ENCODE measurements around the gene FAM20B. TPM values are rescaled to one million over a fixed set of nuclear protein-coding genes. Genes with fewer than 3 reads are reported as not detected.

Gene FAM20B
- total RNA-seq, 1 experiment from 2014 or later: 66.6 TPM

DNA sequence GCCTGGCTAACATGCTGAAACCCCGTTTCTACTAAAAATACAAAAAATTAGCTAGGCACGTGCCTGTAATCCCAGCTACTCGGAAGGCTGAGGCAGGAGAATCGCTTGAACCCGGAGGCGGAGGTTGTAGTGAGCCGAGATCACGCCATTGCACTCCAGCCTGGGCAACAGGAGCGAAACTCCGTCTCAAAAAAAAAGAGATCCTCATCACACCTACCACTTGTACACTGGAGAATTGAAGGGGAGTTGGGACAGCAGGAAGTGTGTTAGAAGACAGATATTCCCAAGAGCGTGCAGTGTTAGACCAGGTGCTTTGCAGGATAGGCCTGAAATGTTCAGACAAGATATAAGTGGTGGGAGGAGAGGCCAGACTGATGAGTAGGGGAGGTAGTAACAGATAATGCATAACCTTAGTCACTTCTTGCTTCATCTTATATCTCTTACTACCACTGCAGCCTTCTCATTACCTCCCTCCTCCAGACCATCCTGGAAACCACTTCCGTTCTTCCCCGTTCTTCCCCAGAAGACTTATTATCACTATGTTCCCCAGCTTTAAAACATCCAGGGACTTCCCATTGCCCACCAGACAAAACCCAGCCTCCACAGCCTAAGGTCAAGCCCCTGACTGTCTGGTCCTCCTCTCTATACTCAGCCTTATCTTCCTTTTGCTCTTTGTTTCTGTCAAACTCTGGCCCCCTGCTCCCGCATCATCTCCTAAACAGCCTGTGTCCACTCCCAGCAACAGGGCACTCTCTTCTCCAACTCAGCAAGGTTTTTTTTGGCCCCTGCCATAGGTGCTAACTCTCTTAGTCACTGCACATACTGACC, 21.3 kb downstream of the FAM20B start:
- H3K27ac Mint-ChIP-seq (ENCODE audit: unreplicated experiment): no peak overlapping the region
- TF ChIP-seq, protein P1, sequence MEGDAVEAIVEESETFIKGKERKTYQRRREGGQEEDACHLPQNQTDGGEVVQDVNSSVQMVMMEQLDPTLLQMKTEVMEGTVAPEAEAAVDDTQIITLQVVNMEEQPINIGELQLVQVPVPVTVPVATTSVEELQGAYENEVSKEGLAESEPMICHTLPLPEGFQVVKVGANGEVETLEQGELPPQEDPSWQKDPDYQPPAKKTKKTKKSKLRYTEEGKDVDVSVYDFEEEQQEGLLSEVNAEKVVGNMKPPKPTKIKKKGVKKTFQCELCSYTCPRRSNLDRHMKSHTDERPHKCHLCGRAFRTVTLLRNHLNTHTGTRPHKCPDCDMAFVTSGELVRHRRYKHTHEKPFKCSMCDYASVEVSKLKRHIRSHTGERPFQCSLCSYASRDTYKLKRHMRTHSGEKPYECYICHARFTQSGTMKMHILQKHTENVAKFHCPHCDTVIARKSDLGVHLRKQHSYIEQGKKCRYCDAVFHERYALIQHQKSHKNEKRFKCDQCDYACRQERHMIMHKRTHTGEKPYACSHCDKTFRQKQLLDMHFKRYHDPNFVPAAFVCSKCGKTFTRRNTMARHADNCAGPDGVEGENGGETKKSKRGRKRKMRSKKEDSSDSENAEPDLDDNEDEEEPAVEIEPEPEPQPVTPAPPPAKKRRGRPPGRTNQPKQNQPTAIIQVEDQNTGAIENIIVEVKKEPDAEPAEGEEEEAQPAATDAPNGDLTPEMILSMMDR (IDR thresholded peaks at IDR 0.05; ENCODE audit: unreplicated experiment): no peak
- CTCF ChIA-PET: no interaction called here
- intact Hi-C loops (cut with micrococcal nuclease; ENCODE audit: unreplicated experiment): no loop called here
- no peak overlapping the region for H3K4me3 Mint-ChIP-seq (ENCODE audit: low read depth, unreplicated experiment)
- no peaks in the 10 kb centered on the region for H3K27me3 Mint-ChIP-seq (ENCODE audit: unreplicated experiment)
- H3K36me3 Mint-ChIP-seq (ENCODE audit: insufficient read depth, unreplicated experiment): no peaks in the 10 kb centered on the region
- peaks cover 9% of the 10 kb centered on the region for H3K4me1 Mint-ChIP-seq (ENCODE audit: low read depth, unreplicated experiment)
- no TSS peak for BruUV-seq (replicated peaks)
- H3K9me3 Mint-ChIP-seq (ENCODE audit: low read depth, unreplicated experiment): no peaks in the 10 kb centered on the region
- no peak for DNase-seq

DNA sequence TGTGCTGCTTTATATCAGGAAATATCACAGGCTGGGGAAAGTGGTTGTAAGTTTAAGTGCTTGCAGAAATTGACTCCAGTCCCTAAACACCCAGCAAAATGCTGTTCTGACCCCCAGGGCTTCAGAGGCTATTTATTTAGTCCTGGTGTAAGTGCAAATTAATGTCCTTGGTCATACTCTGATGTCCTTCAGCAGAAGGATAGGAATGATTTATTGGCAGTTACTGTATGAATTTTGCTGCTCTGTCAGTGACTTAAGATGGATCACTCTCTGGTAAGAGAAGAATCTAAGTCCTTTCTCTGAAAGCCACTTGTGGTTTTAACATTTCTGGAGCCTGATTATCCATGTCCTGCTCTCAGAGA, 21.9 kb downstream of the FAM20B start:
- DNase-seq: no peak
- no peak overlapping the region for H3K4me3 Mint-ChIP-seq (ENCODE audit: low read depth, unreplicated experiment)
- no peak overlapping the region for H3K27ac Mint-ChIP-seq (ENCODE audit: unreplicated experiment)
- peaks cover 9% of the 10 kb centered on the region for H3K4me1 Mint-ChIP-seq (ENCODE audit: low read depth, unreplicated experiment)
- TF ChIP-seq, protein P1 (IDR thresholded peaks at IDR 0.05; ENCODE audit: unreplicated experiment): no peak
- CTCF ChIA-PET: no interaction called here
- H3K9me3 Mint-ChIP-seq (ENCODE audit: low read depth, unreplicated experiment): no peaks in the 10 kb centered on the region
- intact Hi-C loops (cut with micrococcal nuclease; ENCODE audit: unreplicated experiment): no loop called here
- no TSS peak for BruUV-seq (replicated peaks)
- no peaks in the 10 kb centered on the region for H3K36me3 Mint-ChIP-seq (ENCODE audit: insufficient read depth, unreplicated experiment)
- H3K27me3 Mint-ChIP-seq (ENCODE audit: unreplicated experiment): no peaks in the 10 kb centered on the region

DNA sequence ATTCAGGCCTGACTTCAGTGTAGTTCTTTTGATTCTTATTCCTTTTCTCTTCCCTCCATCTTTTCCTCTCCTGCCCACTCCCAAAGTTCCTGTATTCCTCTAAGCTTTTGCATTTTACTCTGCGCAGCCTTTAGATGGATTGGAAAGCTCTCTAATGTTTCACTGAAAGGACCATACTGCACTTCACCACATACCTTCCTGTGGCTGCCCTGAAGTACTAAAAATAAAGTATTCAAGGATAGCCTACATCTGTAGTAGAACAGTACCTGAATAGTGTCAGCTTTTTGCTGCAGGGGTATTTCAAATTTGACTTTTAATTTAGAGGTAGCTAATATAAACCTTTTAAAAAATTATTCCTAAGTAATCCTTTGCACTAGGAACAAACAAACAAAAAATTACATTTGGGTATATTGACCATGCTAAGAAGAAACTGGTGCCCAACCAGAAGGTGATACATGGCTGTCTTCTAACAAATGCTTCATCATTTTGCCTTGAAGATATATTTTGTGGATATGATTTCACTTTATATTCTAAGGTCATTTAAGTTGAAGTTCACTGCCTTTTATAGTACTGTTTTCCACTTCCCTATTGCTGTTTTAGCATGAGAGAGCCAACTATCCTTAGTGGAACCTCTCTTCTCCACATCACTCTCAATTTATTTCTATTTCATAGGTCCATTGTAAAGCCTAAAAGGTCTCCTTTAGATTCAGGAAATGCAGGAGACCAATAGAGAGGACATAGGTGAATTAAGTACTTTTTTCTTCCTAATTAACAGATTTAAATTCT, 22.8 kb downstream of the FAM20B start:
- H3K27me3 Mint-ChIP-seq (ENCODE audit: unreplicated experiment): no peaks in the 10 kb centered on the region
- TF ChIP-seq, protein P1 (IDR thresholded peaks at IDR 0.05; ENCODE audit: unreplicated experiment): no peak
- no peak overlapping the region for H3K27ac Mint-ChIP-seq (ENCODE audit: unreplicated experiment)
- no TSS peak for BruUV-seq (replicated peaks)
- no peak overlapping the region for H3K4me3 Mint-ChIP-seq (ENCODE audit: low read depth, unreplicated experiment)
- intact Hi-C loops (cut with micrococcal nuclease; ENCODE audit: unreplicated experiment): no loop called here
- DNase-seq: no peak
- CTCF ChIA-PET: no interaction called here
- peaks cover 9% of the 10 kb centered on the region for H3K4me1 Mint-ChIP-seq (ENCODE audit: low read depth, unreplicated experiment)
- H3K9me3 Mint-ChIP-seq (ENCODE audit: low read depth, unreplicated experiment): no peaks in the 10 kb centered on the region
- no peaks in the 10 kb centered on the region for H3K36me3 Mint-ChIP-seq (ENCODE audit: insufficient read depth, unreplicated experiment)

DNA sequence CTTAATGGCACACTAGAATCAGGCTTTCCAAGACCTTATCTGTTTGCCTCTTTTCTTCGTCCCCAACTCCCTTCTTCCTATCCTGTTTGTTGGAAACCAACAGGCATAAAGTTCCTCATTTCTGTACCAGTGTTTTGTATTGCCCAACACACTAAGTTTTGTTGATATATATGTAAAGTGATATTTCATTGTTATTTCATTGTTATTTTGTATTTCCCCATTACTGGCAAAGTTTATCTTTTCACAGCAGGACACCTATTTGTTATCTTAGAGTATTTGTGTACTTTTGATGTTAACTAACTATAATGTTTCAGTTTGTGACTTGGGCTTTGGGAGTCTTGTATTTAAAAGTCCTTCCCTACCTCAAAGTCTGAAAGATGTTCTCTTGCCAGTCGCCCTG, 27.1 kb downstream of the FAM20B start:
- Mint-ChIP-seq H3K4me1 (ENCODE audit: low read depth, unreplicated experiment) (no peaks in the 10 kb centered on the region), H3K36me3 (ENCODE audit: insufficient read depth, unreplicated experiment) (no peaks in the 10 kb centered on the region), H3K27ac (ENCODE audit: unreplicated experiment) (no peak overlapping the region), H3K4me3 (ENCODE audit: low read depth, unreplicated experiment) (no peak overlapping the region), H3K27me3 (ENCODE audit: unreplicated experiment) (no peaks in the 10 kb centered on the region), H3K9me3 (ENCODE audit: low read depth, unreplicated experiment) (peaks cover 2% of the 10 kb centered on the region)
- no TSS peak for BruUV-seq (replicated peaks)
- TF ChIP-seq, protein P1 (IDR thresholded peaks at IDR 0.05; ENCODE audit: unreplicated experiment): no peak
- CTCF ChIA-PET: no interaction called here
- DNase-seq: no peak
- intact Hi-C loops (cut with micrococcal nuclease; ENCODE audit: unreplicated experiment): no loop called here

Measured in Calu3 (cell line).